ENCODE measurements around the gene DAD1.

The DAD1 gene

GRCh38 chr14:22517117-22517720 is 71.8 kb downstream of the DAD1 start:
- DNase-seq (ENCODE audit: low spot score) = no peak

- no peak for DNase-seq (ENCODE audit: low spot score)
These were observed 73.1 kb downstream of the DAD1 start for GRCh38 chr14:22515929-22516328.

Data from germinal center (tissue), 1 donor.